Ovary (tissue), 3 donors: ENCODE results near the gene INTS11.

Source experiments
- EP300 ChIP-seq: sonication (generic); formaldehyde crosslinking; IDR thresholded peaks from one replicate; pipeline ENCODE4 v1.6.1; 2017; ENCODE audit warnings: antibody characterized with exemption
- POLR2A ChIP-seq: fragments of 450-650 bp; IDR thresholded peaks from one replicate; pipeline ENCODE4 v1.6.1; 2017; ENCODE audit warnings: antibody characterized with exemption, mild to moderate bottlenecking, moderate library complexity
- TF ChIP-seq, protein P1 (sequence below), 3 donors: fragments of 450-650 bp in 2 of 3; fragments of 200-600 bp in 1 of 3; IDR thresholded peaks; one replicate each; pipeline versions ENCODE4 v1.5.1 to v1.8.0; 2016 to 2022; ENCODE audit warnings: antibody characterized with exemption in 3 of 3, mild to moderate bottlenecking in 1 of 3
- donor health status: DM: no; HTN: no; CAD: no.

DNA sequence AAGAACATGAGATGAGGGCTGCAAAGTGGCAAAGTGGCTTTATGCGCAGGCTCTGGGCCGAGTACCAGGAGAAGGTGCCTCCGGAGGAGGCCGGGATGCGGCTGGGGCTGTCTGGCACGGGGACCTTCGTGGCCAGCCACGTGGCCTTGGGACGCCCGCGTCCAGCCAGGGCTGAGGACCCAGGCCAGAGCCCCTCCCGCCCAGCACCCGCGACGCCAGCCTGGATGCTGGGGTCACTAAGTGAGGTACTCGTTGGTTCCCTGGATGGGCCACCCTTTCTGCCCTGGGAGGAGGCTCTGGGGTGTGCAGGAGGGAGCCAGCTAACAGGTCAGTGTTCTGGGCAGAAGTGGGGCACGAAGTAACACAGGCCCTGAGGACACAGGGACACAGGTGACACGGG lies 31.6 kb downstream of the INTS11 start:
- TF ChIP-seq, protein P1, sequence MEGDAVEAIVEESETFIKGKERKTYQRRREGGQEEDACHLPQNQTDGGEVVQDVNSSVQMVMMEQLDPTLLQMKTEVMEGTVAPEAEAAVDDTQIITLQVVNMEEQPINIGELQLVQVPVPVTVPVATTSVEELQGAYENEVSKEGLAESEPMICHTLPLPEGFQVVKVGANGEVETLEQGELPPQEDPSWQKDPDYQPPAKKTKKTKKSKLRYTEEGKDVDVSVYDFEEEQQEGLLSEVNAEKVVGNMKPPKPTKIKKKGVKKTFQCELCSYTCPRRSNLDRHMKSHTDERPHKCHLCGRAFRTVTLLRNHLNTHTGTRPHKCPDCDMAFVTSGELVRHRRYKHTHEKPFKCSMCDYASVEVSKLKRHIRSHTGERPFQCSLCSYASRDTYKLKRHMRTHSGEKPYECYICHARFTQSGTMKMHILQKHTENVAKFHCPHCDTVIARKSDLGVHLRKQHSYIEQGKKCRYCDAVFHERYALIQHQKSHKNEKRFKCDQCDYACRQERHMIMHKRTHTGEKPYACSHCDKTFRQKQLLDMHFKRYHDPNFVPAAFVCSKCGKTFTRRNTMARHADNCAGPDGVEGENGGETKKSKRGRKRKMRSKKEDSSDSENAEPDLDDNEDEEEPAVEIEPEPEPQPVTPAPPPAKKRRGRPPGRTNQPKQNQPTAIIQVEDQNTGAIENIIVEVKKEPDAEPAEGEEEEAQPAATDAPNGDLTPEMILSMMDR (IDR thresholded peaks at IDR 0.05): no peak
- TF ChIP-seq POLR2A (no peak), EP300 (no peak)
